ENCODE measurements around the gene CGREF1.
A peak's percentile ranks its signal among the peaks of the same experiment; 100 is the strongest.

The CGREF1 gene

GRCh38 chr2:27118525-27119329, at the start of gene CGREF1:
TSS of gene CGREF1 (minus strand) at chr2:27119128. CDS start at chr2:27104366, 14,762 bp downstream.
- peak; percentile 19 for DNase-seq (ENCODE audit: low spot score)

GRCh38 chr2:27164960-27165763, 46.2 kb upstream of the CGREF1 start:
- DNase-seq (ENCODE audit: low spot score), result peak; percentile 32

GRCh38 chr2:27162151-27163121, 43.5 kb upstream of the CGREF1 start:
- no peak for DNase-seq (ENCODE audit: low spot score)

GRCh38 chr2:27160191-27160590, 41.3 kb upstream of the CGREF1 start:
- DNase-seq (ENCODE audit: low spot score), result no peak

GRCh38 chr2:27159271-27159670, 40.3 kb upstream of the CGREF1 start:
- DNase-seq (ENCODE audit: low spot score), result no peak

GRCh38 chr2:27158468-27158867, 39.5 kb upstream of the CGREF1 start:
- no peak for DNase-seq (ENCODE audit: low spot score)

GRCh38 chr2:27155069-27155520, 36.2 kb upstream of the CGREF1 start:
- DNase-seq (ENCODE audit: low spot score), result no peak

GRCh38 chr2:27154488-27154887, 35.6 kb upstream of the CGREF1 start:
- no peak for DNase-seq (ENCODE audit: low spot score)

GRCh38 chr2:27152796-27153464, 34.0 kb upstream of the CGREF1 start:
- DNase-seq (ENCODE audit: low spot score), result peak; percentile 19

- DNase-seq (ENCODE audit: low spot score), result no peak
These were observed 33.3 kb upstream of the CGREF1 start for GRCh38 chr2:27152102-27152795.

- no peak for DNase-seq (ENCODE audit: low spot score)
These were observed 31.8 kb upstream of the CGREF1 start for GRCh38 chr2:27150639-27151230.

- DNase-seq (ENCODE audit: low spot score), result no peak
These were observed 30.9 kb upstream of the CGREF1 start for GRCh38 chr2:27149570-27150405.

- no peak for DNase-seq (ENCODE audit: low spot score)
These were observed 30.0 kb upstream of the CGREF1 start, which contains the start of gene TCF23 for GRCh38 chr2:27148801-27149439. TSS of gene TCF23 (plus strand) at chr2:27149004. CDS start at chr2:27149134, 130 bp downstream.

- DNase-seq (ENCODE audit: low spot score), result no peak
These were observed 29.0 kb upstream of the CGREF1 start for GRCh38 chr2:27147935-27148334.

GRCh38 chr2:27145682-27146081, 26.8 kb upstream of the CGREF1 start:
- DNase-seq (ENCODE audit: low spot score), result no peak

GRCh38 chr2:27143285-27143684, 24.4 kb upstream of the CGREF1 start:
- no peak for DNase-seq (ENCODE audit: low spot score)

GRCh38 chr2:27139310-27139709, 20.4 kb upstream of the CGREF1 start, which contains the start of gene PRR30:
TSS of gene PRR30 (minus strand) at chr2:27139410. CDS start at chr2:27138329, 1,081 bp downstream.
- DNase-seq (ENCODE audit: low spot score), result no peak

- DNase-seq (ENCODE audit: low spot score), result no peak
These were observed 19.2 kb upstream of the CGREF1 start for GRCh38 chr2:27138111-27138510.
